Ishikawa (cell line): ENCODE results near the gene ING2.

Experiments
- CEBPB ChIP-seq: IDR thresholded peaks from 2 replicates; pipeline ENCODE4 v1.6.1; 2012
- CREB1 ChIP-seq: IDR thresholded peaks from 2 replicates; pipeline ENCODE4 v1.6.1; 2012; ENCODE audit warnings: low read depth
- EGR1 ChIP-seq: IDR thresholded peaks from 2 replicates; pipeline ENCODE4 v1.6.1; 2012
- YY1 ChIP-seq: IDR thresholded peaks from 2 replicates; pipeline ENCODE4 v1.6.1; 2012; ENCODE audit warnings: low read depth
- ZBTB7A ChIP-seq: IDR thresholded peaks from 2 replicates; pipeline ENCODE4 v1.6.1; 2012; ENCODE audit warnings: low read depth

GRCh38 chr4:183541010-183541751, 36.3 kb downstream of the ING2 start:
- TF ChIP-seq CREB1: no peak
- no peak for TF ChIP-seq EGR1
- TF ChIP-seq CEBPB: no peak
- TF ChIP-seq ZBTB7A: no peak
- TF ChIP-seq YY1: no peak
